Upper lobe of left lung (tissue), 6 donors: Measurements from ENCODE around the gene TRIML2. TPM values are rescaled to one million over a fixed set of nuclear protein-coding genes. Genes with fewer than 3 reads are reported as not detected.
"Not testable (repeated sequence)": the region's sequence is repeated elsewhere in the genome, so short reads cannot be mapped to it uniquely, and the experiment has no call there.

Source experiments
- ATAC-seq, 2 donors: fragments of 200-7000 bp; cut with Tn5 transposase; one replicate each; pipeline ENCODE4 v1.9.1; 2022; ENCODE audit warnings: mild to moderate bottlenecking in 2 of 2, moderate library complexity in 2 of 2; ENCODE audit not compliant: low FRiP score in 2 of 2
- DNase-seq, 2 donors: peaks; one replicate each; pipeline ENCODE4 v3.0.0-alpha.2; 2019 to 2020
- H3K27ac ChIP-seq, 4 donors: fragments of 200-600 bp; sonication (generic); one replicate each; pipeline ENCODE4 v1.5.1; 2016 to 2019
- H3K27me3 ChIP-seq, 4 donors: fragments of 200-600 bp; sonication (generic); one replicate each; pipeline ENCODE4 v1.5.1; 2017 to 2019
- H3K36me3 ChIP-seq, 4 donors: fragments of 200-600 bp; sonication (generic); one replicate each; pipeline ENCODE4 v1.5.1; 2016 to 2019
- H3K4me1 ChIP-seq, 4 donors: fragments of 200-600 bp; sonication (generic); one replicate each; pipeline ENCODE4 v1.5.1; 2018 to 2019
- H3K4me3 ChIP-seq, 4 donors: fragments of 200-600 bp; sonication (generic); one replicate each; pipeline ENCODE4 v1.5.1; 2017 to 2019; ENCODE audit warnings: mild to moderate bottlenecking in 2 of 4, moderate library complexity in 1 of 4
- H3K9me3 ChIP-seq, 4 donors: fragments of 200-600 bp; sonication (generic); one replicate each; pipeline ENCODE4 v1.5.1; 2018 to 2019
- CTCF ChIP-seq, 6 experiments: fragments of 450-650 bp in 4 of 6; fragments of 200-600 bp in 2 of 6; sonication (generic) in 2 of 6; IDR thresholded peaks; one replicate each; pipeline ENCODE4 v1.5.1; 2016 to 2019; ENCODE audit warnings: antibody characterized with exemption in 6 of 6
- EP300 ChIP-seq, 4 donors: sonication (generic); formaldehyde crosslinking; IDR thresholded peaks; one replicate each; pipeline ENCODE4 v1.5.1; 2017; ENCODE audit warnings: antibody characterized with exemption in 4 of 4, control low read depth in 2 of 4
- POLR2A ChIP-seq, 4 donors: fragments of 450-650 bp; IDR thresholded peaks; one replicate each; pipeline ENCODE4 v1.5.1; 2016 to 2017; ENCODE audit warnings: antibody characterized with exemption in 4 of 4, mild to moderate bottlenecking in 2 of 4
- POLR2AphosphoS5 ChIP-seq, 2 donors: sonication (generic); formaldehyde crosslinking; IDR thresholded peaks; one replicate each; pipeline ENCODE4 v1.5.1; 2017; ENCODE audit warnings: antibody characterized with exemption in 2 of 2
- WGBS, 2 donors: methylation state at CpG; one replicate each; pipeline ENCODE4 v1.1.5; 2017 to 2018; 5-methylcytosine and 5-hydroxymethylcytosine counted together
- total RNA-seq, 6 donors: library from RNA; depleted of rRNA in 4 of 6; stranded (reverse); fragments of >200 nt in 4 of 6; gene quantifications; one replicate each; pipeline versions ENCODE4 v1.1.0 to v1.2.1, GENCODE V29; 2016 to 2021
- donor health status: DM: no; HTN: no; CAD: no; lungs with moderate emphysema.
- donor health status: DM: no; HTN: yes; CAD: no; lungs with severe emphysema.

Gene TRIML2
- total RNA-seq, 6 donors from 2014 or later, result not detected

DNA sequence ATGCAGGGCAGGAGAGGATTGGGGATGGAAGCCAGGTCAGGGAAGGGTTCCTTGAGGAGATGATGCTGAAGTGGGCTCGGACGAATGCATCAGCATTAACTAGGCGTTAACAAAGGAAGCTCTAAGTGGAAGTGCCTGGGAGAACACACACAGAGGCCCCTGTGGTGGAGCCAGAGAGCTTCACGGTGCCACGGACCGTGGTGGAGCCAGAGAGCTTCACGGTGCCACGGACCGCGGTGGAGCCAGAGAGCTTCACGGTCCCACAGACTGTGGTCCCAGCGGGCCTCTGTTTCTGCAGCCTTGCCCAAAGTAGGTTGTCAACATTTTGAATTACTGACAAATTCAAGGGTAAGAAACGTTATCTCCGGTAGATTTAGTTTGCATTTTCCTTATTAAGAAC is 48.3 kb downstream of the TRIML2 start:
- no peaks in the 10 kb centered on the region for H3K27me3 ChIP-seq
- no peak overlapping the region for H3K27ac ChIP-seq
- no peaks in the 10 kb centered on the region for H3K4me1 ChIP-seq
- 90 to 92% methylated on average over 14 of the region's 14 CpGs for WGBS, 2 donors
- TF ChIP-seq POLR2A (IDR thresholded peaks at IDR 0.05) (no peak), POLR2AphosphoS5 (IDR thresholded peaks at IDR 0.05) (no peak), EP300 (IDR thresholded peaks at IDR 0.05) (no peak), CTCF (IDR thresholded peaks at IDR 0.05) (no peak)
- no peaks in the 10 kb centered on the region for H3K36me3 ChIP-seq
- ATAC-seq (no peak), DNase-seq (peak in 1 of 2 donors; percentile 29)
- H3K4me3 ChIP-seq, result no peak overlapping the region
- no peaks in the 10 kb centered on the region for H3K9me3 ChIP-seq

DNA sequence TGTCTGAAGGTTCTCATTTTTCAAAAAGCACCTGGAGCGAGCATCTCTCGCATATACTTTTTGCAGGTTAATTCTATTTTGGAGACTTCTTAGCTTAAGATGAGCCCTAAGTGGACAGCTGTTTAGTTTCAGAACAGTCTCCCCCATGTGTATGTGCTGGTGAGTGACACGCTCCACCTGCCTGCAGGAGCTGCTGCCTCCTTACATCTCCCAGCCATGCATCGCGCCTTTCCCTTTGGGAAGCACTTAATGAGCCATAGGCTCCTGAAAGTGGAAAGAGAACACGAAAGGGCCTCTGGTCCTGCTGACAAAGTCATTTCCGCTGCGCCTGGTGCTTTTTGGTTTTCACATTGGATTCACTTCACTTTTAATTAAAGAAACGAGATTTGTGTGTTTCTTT is 56.1 kb downstream of the TRIML2 start:
- no peaks in the 10 kb centered on the region for H3K27me3 ChIP-seq
- WGBS, 2 donors, result 86 to 91% methylated on average over 9 of the region's 9 CpGs
- no peaks in the 10 kb centered on the region for H3K4me1 ChIP-seq
- no peak overlapping the region for H3K27ac ChIP-seq
- no peak overlapping the region for H3K4me3 ChIP-seq
- TF ChIP-seq POLR2AphosphoS5 (IDR thresholded peaks at IDR 0.05) (no peak), EP300 (IDR thresholded peaks at IDR 0.05) (no peak), CTCF (IDR thresholded peaks at IDR 0.05) (no peak), POLR2A (IDR thresholded peaks at IDR 0.05) (no peak)
- no peaks in the 10 kb centered on the region for H3K9me3 ChIP-seq
- ATAC-seq (no peak), DNase-seq (no peak)
- no peaks in the 10 kb centered on the region for H3K36me3 ChIP-seq

DNA sequence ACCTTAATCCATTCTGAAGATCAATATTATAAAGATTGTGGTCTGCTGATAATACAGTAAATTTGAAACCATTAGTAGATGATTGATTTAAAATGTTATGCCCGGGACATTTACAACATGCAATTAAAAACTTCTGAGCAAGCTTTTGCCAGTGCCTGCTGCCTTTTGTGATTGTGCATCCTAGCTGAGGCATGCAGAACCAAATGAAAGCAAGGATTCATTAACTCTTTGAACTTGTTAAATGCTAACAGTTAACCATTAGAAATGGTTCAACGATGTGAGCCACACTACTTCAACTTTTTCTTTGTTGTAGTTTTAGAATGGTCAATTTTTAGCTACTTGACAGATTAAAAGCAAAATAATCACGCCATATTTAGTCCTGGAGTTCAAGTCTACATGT is 62.7 kb downstream of the TRIML2 start:
- no peak for ATAC-seq

GRCh38 chr4:188045461-188045860 is 63.9 kb downstream of the TRIML2 start:
- H3K9me3 ChIP-seq, H3K27ac ChIP-seq, H3K36me3 ChIP-seq, H3K4me1 ChIP-seq, H3K4me3 ChIP-seq, H3K27me3 ChIP-seq, ATAC-seq, DNase-seq: not testable (repeated sequence)
- WGBS, 2 donors, result 91 to 95% methylated on average over 10 of the region's 10 CpGs

More for the DNA sequence above, 62.7 kb downstream of the TRIML2 start:
- DNase-seq, result no peak
- no peaks in the 10 kb centered on the region for H3K27me3 ChIP-seq
- H3K36me3 ChIP-seq, result no peaks in the 10 kb centered on the region
- TF ChIP-seq POLR2A (IDR thresholded peaks at IDR 0.05), result no peak
- TF ChIP-seq POLR2AphosphoS5 (IDR thresholded peaks at IDR 0.05), result no peak
- TF ChIP-seq CTCF (IDR thresholded peaks at IDR 0.05), result no peak
- no peak for TF ChIP-seq EP300 (IDR thresholded peaks at IDR 0.05)
- H3K27ac ChIP-seq, result no peak overlapping the region
- no peaks in the 10 kb centered on the region for H3K9me3 ChIP-seq
- WGBS, 2 donors, result 73 to 76% methylated on average over 3 of the region's 3 CpGs
- no peak overlapping the region for H3K4me3 ChIP-seq
- no peaks in the 10 kb centered on the region for H3K4me1 ChIP-seq

GRCh38 chr4:188043154-188043553 is 66.2 kb downstream of the TRIML2 start:
- H3K27me3 ChIP-seq, result no peaks in the 10 kb centered on the region
- ATAC-seq (no peak), DNase-seq (no peak)
- TF ChIP-seq POLR2AphosphoS5 (IDR thresholded peaks at IDR 0.05), result no peak
- no peak for TF ChIP-seq EP300 (IDR thresholded peaks at IDR 0.05)
- no peak for TF ChIP-seq POLR2A (IDR thresholded peaks at IDR 0.05)
- TF ChIP-seq CTCF (IDR thresholded peaks at IDR 0.05), result no peak
- H3K4me3 ChIP-seq, result no peak overlapping the region
- H3K9me3 ChIP-seq, result no peaks in the 10 kb centered on the region
- WGBS, 2 donors, result 95 to 96% methylated on average over 5 of the region's 5 CpGs
- H3K27ac ChIP-seq, result no peak overlapping the region
- no peaks in the 10 kb centered on the region for H3K36me3 ChIP-seq
- no peaks in the 10 kb centered on the region for H3K4me1 ChIP-seq
